SK-MEL-5 (cell line): Measurements from ENCODE around the gene NLRC3. TPM values are rescaled to one million over a fixed set of nuclear protein-coding genes. Genes with fewer than 3 reads are reported as not detected.

Experiments used
- DNase-seq: peaks from one replicate; pipeline ENCODE4 v3.0.0-alpha.2; 2016; ENCODE audit warnings: low read depth, low spot score
- in situ Hi-C: cut with HindIII; loops from 2 replicates; pipeline ENCODE4 v1.10.0; 2016; ENCODE audit warnings: low sequenced_read_pairs, high pct_unique_total_duplicates, low pct_unique_long_range_greater_than_20kb
- total RNA-seq: library from RNA; depleted of rRNA; stranded (reverse); fragments of >200 nt; shearing (Covaris generic); gene quantifications from 2 replicates; pipeline ENCODE4 v1.2.3, GENCODE V29; 2014

The NLRC3 gene
- total RNA-seq, 1 experiment from 2014 or later, result not detected

GRCh38 chr16:3584412-3584811 is 7.2 kb upstream of the NLRC3 start:
- in situ Hi-C loops, result no loop called here
- no peak for DNase-seq

DNA sequence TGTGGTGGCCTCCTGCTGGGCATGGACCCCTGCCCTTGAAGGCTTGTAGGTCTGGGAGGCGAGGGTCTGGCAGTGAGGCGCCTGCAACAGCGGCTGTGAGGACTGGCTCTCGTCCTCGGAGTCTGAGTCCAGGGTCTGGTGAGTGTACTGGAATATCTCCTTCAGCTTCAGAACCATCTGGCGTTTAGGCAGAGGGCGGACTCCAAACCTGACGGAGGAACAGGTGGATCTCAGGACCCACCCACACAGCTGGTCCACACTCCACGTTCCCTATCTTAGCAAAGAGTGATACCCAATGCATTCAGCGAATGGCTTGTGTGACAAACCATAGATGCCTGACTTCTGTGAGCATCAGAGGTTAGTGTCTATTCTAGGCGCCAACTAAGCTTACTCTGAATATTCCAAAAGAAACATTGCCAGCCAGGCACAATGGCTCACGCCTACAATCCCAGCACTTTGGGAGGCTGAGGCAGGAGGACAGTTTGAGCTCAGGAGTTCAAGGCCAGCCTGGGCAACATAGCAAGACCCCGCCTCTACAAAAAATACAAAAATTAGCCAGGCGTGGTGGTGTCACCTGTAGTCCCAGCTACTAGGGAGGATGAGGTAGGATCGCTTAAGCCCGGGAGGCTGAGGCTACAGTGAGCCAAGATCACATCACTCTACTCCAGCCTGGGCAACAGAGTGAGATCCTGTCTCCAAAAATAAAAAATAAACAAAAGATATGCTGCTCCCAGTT is 6.3 kb upstream of the NLRC3 start:
- no peak for DNase-seq
- in situ Hi-C loops, result no loop called here

DNA sequence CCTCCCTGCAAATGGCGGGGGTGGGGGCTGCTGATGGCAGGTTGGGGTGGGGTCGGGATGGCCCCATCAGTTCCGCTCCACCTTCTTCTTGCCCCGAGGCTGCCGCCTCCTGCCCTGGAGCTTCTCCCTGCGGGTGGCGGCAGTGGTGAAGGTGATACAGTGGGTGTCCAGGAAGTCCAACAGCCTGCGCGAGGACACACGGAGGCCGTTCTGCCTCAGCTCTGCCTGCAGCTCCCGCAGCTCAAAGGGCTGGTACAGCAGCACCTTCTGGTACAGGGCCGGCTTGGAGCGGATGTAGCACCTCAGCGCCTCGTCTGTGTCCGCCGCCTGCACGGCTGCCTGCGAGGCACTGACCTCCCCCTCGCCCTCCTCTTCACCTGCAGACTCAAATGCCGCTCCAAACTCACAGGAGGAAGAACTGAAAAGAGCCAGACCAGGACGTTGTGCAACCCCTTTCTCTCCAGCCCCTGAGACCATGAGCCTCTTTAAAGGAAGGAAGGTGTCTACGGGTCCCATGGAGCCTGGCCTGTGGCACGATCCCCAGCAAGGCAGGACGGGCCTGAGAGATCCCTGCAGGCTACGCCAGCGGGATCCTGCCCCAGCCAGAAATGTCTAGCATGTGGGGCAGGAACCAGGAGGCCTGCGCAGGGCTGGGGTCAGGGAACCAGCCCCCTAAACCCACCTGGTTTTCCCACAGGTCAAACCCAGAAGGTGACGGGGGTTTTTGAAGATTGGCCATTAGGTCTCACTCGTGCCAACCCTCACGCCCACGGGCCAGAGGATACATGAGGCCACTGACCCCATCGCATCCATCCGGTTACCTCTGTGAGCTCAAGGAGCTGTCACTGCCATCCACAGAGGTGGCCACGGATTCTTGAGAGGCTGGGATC is 5.3 kb upstream of the NLRC3 start:
- in situ Hi-C loops, result no loop called here
- no peak for DNase-seq

GRCh38 chr16:3581392-3581791 is 4.2 kb upstream of the NLRC3 start:
- in situ Hi-C loops, result no loop called here
- no peak for DNase-seq

- DNase-seq, result no peak
- in situ Hi-C loops, result no loop called here
These were observed 3.5 kb upstream of the NLRC3 start for GRCh38 chr16:3580686-3581085.

GRCh38 chr16:3580251-3580651 is 3.0 kb upstream of the NLRC3 start:
- no peak for DNase-seq
- in situ Hi-C loops, result no loop called here

- in situ Hi-C loops, result no loop called here
- no peak for DNase-seq
These were observed 2.6 kb upstream of the NLRC3 start for GRCh38 chr16:3579776-3580175.

DNA sequence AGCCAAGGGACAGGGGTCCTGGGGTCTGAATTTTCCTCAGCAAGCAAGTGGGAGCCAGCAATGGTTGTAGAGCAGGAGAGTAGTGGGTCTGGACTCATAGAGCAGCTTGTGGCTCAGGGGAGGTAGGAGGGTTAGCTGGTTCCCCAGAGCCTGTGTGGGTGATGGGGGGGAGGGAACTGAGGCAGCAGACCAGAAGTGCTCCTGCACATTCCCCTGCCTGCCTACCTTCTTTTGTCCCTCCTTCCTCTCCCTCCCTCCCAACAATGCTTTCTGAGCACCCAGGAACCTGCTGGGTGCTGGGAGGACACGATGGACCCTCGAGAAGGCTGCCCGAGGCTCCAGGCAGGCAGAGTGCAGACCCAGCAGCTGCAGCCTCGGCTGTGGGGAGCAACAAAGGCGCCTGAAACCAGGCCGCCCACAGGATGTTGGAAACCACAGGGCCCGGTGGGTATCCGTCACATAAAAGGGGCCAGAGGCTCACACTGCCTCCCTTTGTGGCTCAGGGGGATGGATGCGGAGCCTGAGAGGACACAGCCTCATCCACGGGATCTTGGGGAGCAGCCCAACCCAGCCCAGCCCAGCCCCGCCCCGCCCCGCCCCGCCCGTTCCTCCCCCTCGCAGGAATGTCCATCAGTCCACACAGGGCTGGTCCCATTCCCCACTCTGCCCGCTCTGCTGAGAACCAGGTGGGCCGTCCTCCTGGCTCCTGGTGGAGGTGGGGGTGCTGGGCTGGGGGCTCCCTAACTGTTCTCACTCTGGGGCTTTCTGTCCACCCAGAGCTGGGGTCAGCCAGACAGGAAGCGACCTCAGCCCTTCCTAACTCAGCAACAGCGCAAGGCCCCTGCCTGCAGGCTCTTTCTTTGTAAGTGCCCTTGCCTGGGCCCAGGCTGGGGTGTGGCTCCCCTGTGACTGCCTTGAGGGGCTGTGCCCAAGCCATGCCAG is 1.7 kb upstream of the NLRC3 start:
- in situ Hi-C loops, result no loop called here
- DNase-seq, result peak; percentile 33

DNA sequence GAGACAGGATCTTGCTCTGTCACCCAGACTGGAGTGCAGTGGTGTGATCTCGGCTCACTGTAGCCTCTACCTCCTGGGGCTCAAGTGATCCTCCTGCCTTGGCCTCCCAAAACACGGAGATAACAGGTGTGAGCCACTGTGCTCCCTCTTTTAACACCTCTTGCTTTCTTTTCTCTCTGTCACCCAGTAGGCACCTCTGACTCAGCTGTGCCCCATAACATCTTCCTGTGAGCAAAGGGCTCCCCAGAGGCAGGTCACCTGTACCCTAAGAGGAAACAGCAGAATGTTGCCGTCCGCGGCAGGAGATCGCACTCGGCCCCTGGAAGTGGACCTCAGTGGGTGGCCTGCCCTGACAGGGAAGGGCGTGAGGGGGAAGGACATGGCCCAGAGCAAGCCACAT is 918 bp upstream of the NLRC3 start:
- in situ Hi-C loops, result no loop called here
- DNase-seq, result no peak

DNA sequence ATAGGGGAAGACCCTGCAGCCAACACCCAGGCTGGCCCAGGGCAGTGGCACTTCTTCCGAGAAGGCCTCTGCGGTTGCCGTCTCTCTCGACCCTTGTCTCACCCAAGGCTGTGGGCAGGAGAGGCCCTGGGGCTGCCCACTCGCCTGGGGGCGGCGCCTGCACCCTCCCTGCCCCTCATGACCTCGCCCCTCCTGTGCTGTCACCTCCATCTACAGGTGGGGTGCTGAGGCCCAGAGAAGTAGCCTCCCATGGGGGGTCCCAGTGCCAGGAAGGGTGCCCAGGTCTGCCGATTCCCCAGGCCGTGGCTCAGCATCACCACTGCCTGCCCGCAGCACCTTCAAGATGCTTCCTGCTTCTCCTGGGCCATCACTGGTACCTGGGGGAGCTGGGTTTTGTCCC is 992 bp downstream of the NLRC3 start:
- no peak for DNase-seq
- in situ Hi-C loops, result no loop called here

GRCh38 chr16:3575491-3575890 is 1.7 kb downstream of the NLRC3 start:
- no peak for DNase-seq
- in situ Hi-C loops, result no loop called here

DNA sequence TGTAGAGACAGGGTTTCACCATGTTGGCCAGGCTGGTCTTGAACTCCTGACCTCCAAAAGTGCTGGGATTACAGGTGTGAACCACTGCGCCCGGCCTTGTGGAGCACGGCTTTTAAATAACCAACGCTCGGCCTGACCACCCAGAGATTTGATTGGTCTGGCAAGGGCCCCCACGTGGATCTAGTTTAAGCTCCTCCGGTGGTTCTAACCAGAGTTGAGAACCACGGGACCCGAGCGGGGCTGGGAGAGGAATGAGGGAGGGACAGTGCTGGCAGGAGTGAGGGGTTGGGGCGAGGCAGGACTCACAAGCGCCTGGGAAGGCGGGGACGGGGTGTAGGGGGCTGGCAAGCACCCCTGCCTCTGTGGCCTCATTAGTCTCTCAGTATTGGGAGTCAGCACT is 3.0 kb downstream of the NLRC3 start:
- in situ Hi-C loops, result no loop called here
- no peak for DNase-seq

- in situ Hi-C loops, result no loop called here
- DNase-seq, result no peak
These were observed 3.9 kb downstream of the NLRC3 start for GRCh38 chr16:3573146-3573815.

DNA sequence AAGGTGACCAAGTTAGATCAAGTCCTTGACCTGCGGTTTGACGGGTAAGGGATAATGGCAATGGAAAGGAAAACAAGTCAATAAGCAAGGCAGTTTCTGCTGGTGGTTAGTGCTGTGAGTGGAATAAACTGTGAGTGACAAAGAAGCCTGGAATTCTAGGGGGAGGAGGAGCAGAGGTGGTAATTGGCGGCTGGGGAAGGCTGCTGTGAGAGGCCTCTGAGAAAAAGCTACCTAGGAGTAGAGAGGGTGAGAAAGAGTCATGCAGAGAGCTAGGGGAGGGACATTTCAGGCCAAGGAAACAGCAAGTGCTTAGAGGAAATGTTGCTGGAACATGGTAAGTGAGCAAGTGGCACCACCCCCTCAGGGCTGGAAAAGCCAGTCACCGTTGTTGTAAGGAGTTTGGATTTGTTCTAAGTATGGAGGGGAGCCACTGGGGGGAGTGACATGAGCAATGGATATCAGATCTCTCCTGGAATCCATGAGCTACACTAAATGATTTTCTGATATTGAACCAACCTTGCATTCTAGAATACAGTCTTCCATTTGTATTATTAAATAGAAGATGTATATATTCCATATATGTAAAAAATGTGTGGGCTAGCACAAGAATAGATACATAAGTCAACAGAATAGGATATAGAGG is 6.7 kb downstream of the NLRC3 start:
- DNase-seq, result no peak
- in situ Hi-C loops, result no loop called here

GRCh38 chr16:3569851-3570250 is 7.4 kb downstream of the NLRC3 start:
- DNase-seq, result no peak
- in situ Hi-C loops, result no loop called here

DNA sequence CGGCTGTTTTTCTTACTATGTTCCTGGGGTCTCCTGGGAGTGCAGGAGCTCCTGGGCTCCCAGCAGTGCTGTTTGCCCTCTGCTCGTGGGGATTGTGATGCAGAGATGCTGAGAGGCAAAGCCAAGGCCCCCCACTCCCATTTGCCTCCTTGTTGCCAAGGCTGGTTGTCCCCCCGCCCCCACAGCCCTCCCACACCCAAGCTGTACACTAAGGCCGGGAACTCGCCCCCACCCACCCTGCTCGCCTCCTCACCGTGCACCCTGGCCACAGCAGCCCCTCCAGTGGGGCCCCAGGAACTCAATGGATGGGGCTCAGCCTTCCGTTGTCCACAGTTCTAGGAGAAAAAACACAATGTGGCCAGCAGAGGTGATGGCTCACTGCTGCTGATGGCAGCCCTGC is 10.2 kb downstream of the NLRC3 start:
- no peak for DNase-seq
- in situ Hi-C loops, result no loop called here

GRCh38 chr16:3564889-3565141 is 12.4 kb downstream of the NLRC3 start:
- no peak for DNase-seq
- in situ Hi-C loops, result no loop called here
